ENCODE data around the gene ANP32A. TPM values are rescaled to one million over a fixed set of nuclear protein-coding genes. Genes with fewer than 3 reads are reported as not detected.
A peak's percentile ranks its signal among the peaks of the same experiment; 100 is the strongest.
"Not testable (repeated sequence)": the region's sequence is repeated elsewhere in the genome, so short reads cannot be mapped to it uniquely, and the experiment has no call there.

The ANP32A gene
- polyA plus RNA-seq (2013, experiment 1 of 2) = 281 TPM
- 272 TPM for polyA plus RNA-seq (2013, experiment 2 of 2)

- H3K4me3 ChIP-seq (ENCODE audit: low read length) = peak within 1 kb of the TSS; percentile 100
These were observed at the start of gene ANP32A for GRCh38 chr15:68820295-68821189. Gene ANP32A (minus strand): TSS chr15:68820895. CDS start chr15:68820751, 144 bp downstream.

DNA sequence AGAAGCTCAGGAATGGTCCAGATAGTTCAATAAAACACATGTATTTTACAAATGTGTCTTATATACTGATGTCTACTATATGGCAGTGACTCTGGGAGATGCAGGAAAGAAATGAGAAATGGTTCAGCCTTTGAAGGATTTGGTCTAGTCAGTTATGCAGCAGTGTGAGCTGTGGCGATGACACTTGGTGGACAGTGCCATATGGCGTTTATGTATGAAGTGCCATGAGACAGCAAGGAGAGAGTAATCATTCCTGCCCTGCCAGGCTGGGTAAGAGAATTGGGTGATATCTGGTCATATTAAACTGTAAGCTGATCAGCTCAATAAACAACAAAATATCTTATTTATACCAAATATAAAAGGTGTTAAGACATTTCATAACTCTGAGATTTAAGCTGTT is 47.6 kb upstream of the ANP32A start:
- Histone ChIP-seq H3K27ac (ENCODE audit: low read depth, low read length) (no peak overlapping the region), H3K27me3 (ENCODE audit: insufficient read depth, low read length) (no peaks in the 10 kb centered on the region), H3K4me3 (ENCODE audit: low read length) (no peak overlapping the region), H3K9me3 (ENCODE audit: insufficient read depth, low read depth, low read length) (peaks cover 8% of the 10 kb centered on the region; the same call in 1 of the 2 replicates), H3K4me1 (ENCODE audit: insufficient read depth, low read length) (no peaks in the 10 kb centered on the region), H3K9ac (ENCODE audit: low read depth, low read length) (no peak overlapping the region), H3K36me3 (ENCODE audit: insufficient read depth, low read length) (no peaks in the 10 kb centered on the region)
- 95% methylated on average over 2 of the region's 2 CpGs for WGBS

More at GRCh38 chr15:68820295-68821189, at the start of gene ANP32A:
- Histone ChIP-seq H3K27me3 (ENCODE audit: insufficient read depth, low read length) (peaks cover 37% of the 10 kb centered on the region), H3K9me3 (ENCODE audit: insufficient read depth, low read depth, low read length) (no peaks in the 10 kb centered on the region), H3K27ac (ENCODE audit: low read depth, low read length) (peak within 1 kb of the TSS; percentile 99), H3K36me3 (ENCODE audit: insufficient read depth, low read length) (peaks cover 4% of the 10 kb centered on the region; the same call in 1 of the 2 replicates), H3K9ac (ENCODE audit: low read depth, low read length) (peak within 1 kb of the TSS; percentile 97), H3K4me1 (ENCODE audit: insufficient read depth, low read length) (peaks cover 40% of the 10 kb centered on the region)
- WGBS = under 1% methylated on average over 81 of the region's 81 CpGs

DNA sequence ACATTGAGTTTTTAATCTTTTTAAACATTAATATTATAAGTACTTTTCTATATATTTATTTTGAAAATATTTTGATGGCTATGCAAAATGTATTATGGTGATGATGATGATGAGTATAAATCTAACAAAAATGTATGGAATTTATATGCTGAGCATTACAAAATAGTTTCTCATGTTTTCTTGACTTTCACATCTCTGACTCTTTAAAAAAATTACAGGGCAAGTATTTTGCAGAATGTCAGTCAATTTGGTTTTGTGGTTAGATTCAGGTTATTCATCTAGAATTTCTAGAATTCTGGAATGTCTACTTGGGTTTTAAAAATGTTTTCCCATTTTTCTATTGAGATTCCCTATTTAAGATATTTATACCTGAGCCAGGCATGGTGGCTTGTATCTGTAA is 41.7 kb upstream of the ANP32A start:
- H3K4me3 ChIP-seq (ENCODE audit: low read length) = no peak overlapping the region
- H3K4me1 ChIP-seq (ENCODE audit: insufficient read depth, low read length) = no peaks in the 10 kb centered on the region
- peaks cover 26% of the 10 kb centered on the region for H3K9me3 ChIP-seq (ENCODE audit: insufficient read depth, low read depth, low read length)

DNA sequence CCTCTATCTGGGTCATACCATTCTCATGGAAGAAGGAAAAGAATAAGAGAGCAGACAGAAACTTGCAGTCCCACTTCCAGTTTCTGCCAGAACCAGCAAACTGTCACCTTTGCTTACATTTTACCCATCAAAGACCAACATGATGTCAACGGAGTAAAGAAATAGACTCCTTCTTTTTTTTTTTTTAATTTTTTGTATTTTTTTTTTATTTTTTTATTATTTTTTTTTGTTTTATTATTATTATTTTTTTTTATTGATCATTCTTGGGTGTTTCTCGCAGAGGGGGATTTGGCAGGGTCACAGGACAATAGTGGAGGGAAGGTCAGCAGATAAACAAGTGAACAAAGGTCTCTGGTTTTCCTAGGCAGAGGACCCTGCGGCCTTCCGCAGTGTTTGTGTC is 38.0 kb upstream of the ANP32A start:
- not testable (repeated sequence) for H3K9ac ChIP-seq (ENCODE audit: low read depth, low read length); H3K27me3 ChIP-seq (ENCODE audit: insufficient read depth, low read length); H3K27ac ChIP-seq (ENCODE audit: low read depth, low read length); H3K4me3 ChIP-seq (ENCODE audit: low read length); H3K36me3 ChIP-seq (ENCODE audit: insufficient read depth, low read length); H3K4me1 ChIP-seq (ENCODE audit: insufficient read depth, low read length)
- peaks cover 25% of the 10 kb centered on the region for H3K9me3 ChIP-seq (ENCODE audit: insufficient read depth, low read depth, low read length)
- 100% methylated on average over 1 of the region's 4 CpGs for WGBS

More for the DNA sequence above, 41.7 kb upstream of the ANP32A start:
- no peak overlapping the region for H3K9ac ChIP-seq (ENCODE audit: low read depth, low read length)
- H3K27ac ChIP-seq (ENCODE audit: low read depth, low read length) = no peak overlapping the region
- no peaks in the 10 kb centered on the region for H3K36me3 ChIP-seq (ENCODE audit: insufficient read depth, low read length)
- H3K27me3 ChIP-seq (ENCODE audit: insufficient read depth, low read length) = no peaks in the 10 kb centered on the region

DNA sequence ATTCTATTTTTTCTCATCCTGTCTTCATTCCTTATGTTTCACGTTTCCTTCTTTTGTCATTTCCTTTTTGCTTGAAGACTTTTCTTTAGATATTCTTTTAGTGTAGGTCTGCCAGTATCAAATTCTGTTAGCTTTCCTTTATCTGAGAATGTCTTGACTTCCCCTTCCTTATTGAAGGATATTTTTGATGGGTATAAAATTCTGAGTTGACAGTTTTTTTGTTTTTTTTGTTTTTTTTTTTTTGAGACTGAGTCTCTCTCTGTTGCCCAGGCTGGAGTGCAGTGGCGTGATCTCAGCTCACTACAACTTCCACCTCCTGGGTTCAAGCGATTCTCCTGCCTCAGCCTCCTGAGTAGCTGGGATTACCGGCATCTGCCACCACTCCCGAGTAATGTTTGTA is 36.7 kb upstream of the ANP32A start:
- not testable (repeated sequence) for H3K4me1 ChIP-seq (ENCODE audit: insufficient read depth, low read length); H3K4me3 ChIP-seq (ENCODE audit: low read length); H3K9ac ChIP-seq (ENCODE audit: low read depth, low read length); H3K27ac ChIP-seq (ENCODE audit: low read depth, low read length); H3K36me3 ChIP-seq (ENCODE audit: insufficient read depth, low read length); H3K27me3 ChIP-seq (ENCODE audit: insufficient read depth, low read length)
- H3K9me3 ChIP-seq (ENCODE audit: insufficient read depth, low read depth, low read length) = peaks cover 25% of the 10 kb centered on the region
- WGBS = 93% methylated on average over 4 of the region's 5 CpGs

DNA sequence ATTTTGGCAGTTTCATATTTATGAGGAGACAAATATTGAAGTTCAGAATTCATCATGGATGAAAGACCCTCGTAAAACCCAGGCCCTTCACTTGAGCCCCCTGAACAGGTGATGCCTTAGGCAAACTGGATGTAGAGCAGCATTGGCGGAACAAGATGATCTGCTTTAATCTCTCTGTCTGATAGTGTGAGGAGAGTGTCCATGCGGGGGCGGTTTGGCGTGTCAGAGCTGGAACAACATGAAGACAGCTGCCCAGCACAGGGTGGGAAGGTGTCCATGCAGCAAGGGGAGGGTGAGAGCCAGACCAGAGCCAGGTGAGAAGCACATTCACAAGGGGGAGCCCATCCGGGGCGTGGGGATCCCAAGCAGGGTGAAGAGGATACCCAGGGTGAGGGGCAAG is 31.8 kb upstream of the ANP32A start:
- no peak overlapping the region for H3K9ac ChIP-seq (ENCODE audit: low read depth, low read length)
- no peaks in the 10 kb centered on the region for H3K27me3 ChIP-seq (ENCODE audit: insufficient read depth, low read length)
- no peaks in the 10 kb centered on the region for H3K36me3 ChIP-seq (ENCODE audit: insufficient read depth, low read length)
- WGBS = 92% methylated on average over 7 of the region's 7 CpGs
- no peaks in the 10 kb centered on the region for H3K4me1 ChIP-seq (ENCODE audit: insufficient read depth, low read length)
- no peak overlapping the region for H3K27ac ChIP-seq (ENCODE audit: low read depth, low read length)
- H3K4me3 ChIP-seq (ENCODE audit: low read length) = no peak overlapping the region
- peaks cover 8% of the 10 kb centered on the region; the same call in 1 of the 2 replicates for H3K9me3 ChIP-seq (ENCODE audit: insufficient read depth, low read depth, low read length)

DNA sequence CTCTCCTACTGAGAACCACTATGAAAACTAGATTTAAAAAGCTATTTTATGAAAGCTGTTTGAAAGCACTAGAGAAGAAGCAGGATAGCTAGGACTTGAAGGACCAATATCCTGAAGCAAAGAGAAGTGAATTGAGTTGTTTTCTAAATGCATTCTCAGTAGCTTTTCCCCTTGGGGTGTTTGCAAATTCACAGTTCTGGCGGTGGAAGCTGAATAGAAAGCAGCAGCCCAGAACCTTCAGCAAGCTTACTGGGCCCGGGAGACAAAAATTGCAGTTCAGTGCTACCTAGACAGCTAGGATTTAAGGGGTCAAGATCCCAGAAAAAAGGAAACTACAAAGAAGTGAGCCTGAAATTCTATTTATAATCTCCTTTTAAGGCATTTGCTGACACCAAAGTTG is 31.3 kb upstream of the ANP32A start:
- H3K4me1 ChIP-seq (ENCODE audit: insufficient read depth, low read length) = no peaks in the 10 kb centered on the region
- peaks cover 3% of the 10 kb centered on the region; the same call in 1 of the 2 replicates for H3K9me3 ChIP-seq (ENCODE audit: insufficient read depth, low read depth, low read length)
- WGBS = 58% methylated on average over 2 of the region's 2 CpGs
- H3K27ac ChIP-seq (ENCODE audit: low read depth, low read length) = no peak overlapping the region
- H3K27me3 ChIP-seq (ENCODE audit: insufficient read depth, low read length) = no peaks in the 10 kb centered on the region
- no peak overlapping the region for H3K9ac ChIP-seq (ENCODE audit: low read depth, low read length)
- H3K4me3 ChIP-seq (ENCODE audit: low read length) = no peak overlapping the region
- no peaks in the 10 kb centered on the region for H3K36me3 ChIP-seq (ENCODE audit: insufficient read depth, low read length)

DNA sequence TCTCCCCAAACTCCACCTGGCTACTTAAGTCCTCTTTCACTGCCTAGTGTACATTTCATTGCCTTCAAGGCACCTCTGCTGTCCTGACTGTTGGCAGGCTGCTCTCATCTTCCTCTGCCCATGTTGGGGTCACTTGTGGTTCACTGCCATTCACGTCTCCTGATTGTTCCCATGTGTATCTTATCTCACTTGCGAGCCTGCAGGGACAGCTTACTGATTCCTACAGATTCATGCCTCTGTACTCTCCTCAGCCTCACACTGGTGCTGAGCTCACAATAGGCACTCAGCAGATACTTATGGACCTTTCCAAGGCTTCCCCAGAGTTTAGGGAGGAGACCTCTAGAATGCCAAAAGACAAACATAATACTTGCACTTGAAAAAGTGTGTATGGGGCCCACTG is 28.8 kb upstream of the ANP32A start:
- 80% methylated on average over 2 of the region's 2 CpGs for WGBS
- no peaks in the 10 kb centered on the region for H3K36me3 ChIP-seq (ENCODE audit: insufficient read depth, low read length)
- no peak overlapping the region for H3K27ac ChIP-seq (ENCODE audit: low read depth, low read length)
- H3K27me3 ChIP-seq (ENCODE audit: insufficient read depth, low read length) = peaks cover 4% of the 10 kb centered on the region; the same call in 1 of the 2 replicates
- H3K9ac ChIP-seq (ENCODE audit: low read depth, low read length) = no peak overlapping the region
- H3K9me3 ChIP-seq (ENCODE audit: insufficient read depth, low read depth, low read length) = no peaks in the 10 kb centered on the region
- H3K4me3 ChIP-seq (ENCODE audit: low read length) = no peak overlapping the region
- no peaks in the 10 kb centered on the region for H3K4me1 ChIP-seq (ENCODE audit: insufficient read depth, low read length)

DNA sequence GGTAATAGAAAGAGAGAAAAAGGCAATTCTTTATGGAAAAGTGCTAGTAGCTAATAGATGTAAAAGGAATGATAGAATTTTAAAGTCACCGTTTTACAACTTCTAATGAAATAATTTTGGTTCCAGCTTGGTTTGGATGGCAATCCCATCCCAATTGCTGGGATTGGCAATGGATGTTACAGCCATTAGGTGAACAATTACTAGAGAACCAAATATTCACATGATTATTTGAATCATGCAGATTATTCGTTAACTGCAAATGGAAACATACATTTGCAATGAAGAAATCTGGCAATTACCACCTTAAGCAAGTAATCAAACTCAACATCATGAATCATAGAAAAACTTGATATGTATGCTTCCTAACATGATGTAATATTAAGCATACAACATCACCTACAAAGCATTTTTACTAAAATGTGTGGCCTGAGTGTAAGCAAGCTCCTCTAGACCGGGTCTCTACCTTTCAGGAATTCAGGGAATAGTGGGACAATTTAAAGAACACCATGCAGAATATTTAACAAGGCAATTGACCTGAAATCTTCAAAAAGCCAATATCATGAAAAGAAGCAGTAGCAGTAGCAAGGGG is 26.2 kb upstream of the ANP32A start:
- H3K36me3 ChIP-seq (ENCODE audit: insufficient read depth, low read length) = no peaks in the 10 kb centered on the region
- WGBS = 96% methylated on average over 3 of the region's 3 CpGs
- no peaks in the 10 kb centered on the region for H3K9me3 ChIP-seq (ENCODE audit: insufficient read depth, low read depth, low read length)
- no peaks in the 10 kb centered on the region for H3K4me1 ChIP-seq (ENCODE audit: insufficient read depth, low read length)
- H3K4me3 ChIP-seq (ENCODE audit: low read length) = no peak overlapping the region
- no peak overlapping the region for H3K9ac ChIP-seq (ENCODE audit: low read depth, low read length)
- H3K27me3 ChIP-seq (ENCODE audit: insufficient read depth, low read length) = peaks cover 30% of the 10 kb centered on the region
- no peak overlapping the region for H3K27ac ChIP-seq (ENCODE audit: low read depth, low read length)

- Histone ChIP-seq H3K9me3 (ENCODE audit: insufficient read depth, low read depth, low read length) (no peaks in the 10 kb centered on the region), H3K4me1 (ENCODE audit: insufficient read depth, low read length) (no peaks in the 10 kb centered on the region), H3K9ac (ENCODE audit: low read depth, low read length) (no peak overlapping the region), H3K27ac (ENCODE audit: low read depth, low read length) (no peak overlapping the region), H3K4me3 (ENCODE audit: low read length) (no peak overlapping the region), H3K27me3 (ENCODE audit: insufficient read depth, low read length) (peaks cover 44% of the 10 kb centered on the region), H3K36me3 (ENCODE audit: insufficient read depth, low read length) (no peaks in the 10 kb centered on the region)
- 93% methylated on average over 4 of the region's 5 CpGs for WGBS
These were observed 24.3 kb upstream of the ANP32A start for GRCh38 chr15:68844856-68845550.

Measured in HUES64 (cell line).